ENCODE data around the gene CDK5. TPM values are rescaled to one million over a fixed set of nuclear protein-coding genes. Genes with fewer than 3 reads are reported as not detected.

Gene CDK5
- total and polyA plus RNA-seq, 2 donors (not counting 1 experiment from before 2014, with no cell fraction given) = 8.2 to 8.4 TPM

DNA sequence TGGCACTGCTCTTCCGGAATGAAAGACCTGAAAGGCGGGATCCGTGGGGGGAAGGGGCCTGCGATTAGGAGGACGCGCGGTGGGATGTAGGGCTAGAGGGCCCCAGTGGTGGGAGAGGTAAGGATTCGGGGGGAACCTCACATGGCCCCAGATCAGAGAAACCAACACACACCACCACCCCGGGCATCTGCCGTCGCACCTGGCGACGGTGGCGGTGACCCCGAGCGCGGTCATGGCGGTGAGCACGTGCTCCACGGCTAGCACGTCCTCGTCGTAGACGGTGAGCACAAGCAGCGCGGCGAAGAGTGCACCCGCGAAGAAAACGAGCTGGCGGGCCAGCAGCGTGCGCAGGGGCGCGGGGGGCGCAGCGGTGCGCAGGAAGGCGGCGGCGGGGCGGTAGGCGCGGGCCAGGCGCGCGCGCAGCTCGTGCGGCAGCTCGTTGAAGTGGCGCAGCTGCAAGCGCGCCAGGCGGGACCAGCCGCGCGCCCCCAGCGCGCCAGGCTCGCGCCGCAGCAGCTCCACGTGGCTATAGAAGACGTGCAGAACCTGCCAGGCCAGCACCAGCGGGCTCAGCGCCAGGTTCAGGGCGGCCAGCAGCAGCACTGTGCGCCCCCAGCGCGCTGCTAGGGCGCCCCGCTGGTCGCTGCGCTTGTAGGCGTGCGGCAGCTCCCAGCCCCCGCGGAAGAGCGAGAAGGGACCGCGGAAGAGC, 39.1 kb downstream of the CDK5 start:
- ChIA-PET CTCF (interaction anchor here (0.6 to 3.9 kb wide), 21 partner anchors 8 to 1247 kb away, joined by 3 to 25 read pairs (median 4); partner anchors contain the start of genes ABCB8, CDK5 and TMUB1), POLR2A (interaction anchor here (2.3 kb wide), 1 partner anchor 10 kb away, joined by 11 read pairs; the partner anchor contains the start of gene ABCB8)
- no peaks in the 10 kb centered on the region for H3K36me3 ChIP-seq (replicated peaks in 1 of 2; ENCODE audit: control extremely low read depth in 1 of 2, control insufficient read depth in 1 of 2, extremely low read depth in 1 of 2, insufficient read depth in 2 of 2, low read length in 1 of 2)
- H4K20me1 ChIP-seq (ENCODE audit: control insufficient read depth, insufficient read depth, low read length, poor library complexity, severe bottlenecking) = no peaks in the 10 kb centered on the region
- peak overlapping the region; percentile 97 for H3K4me2 ChIP-seq (replicated peaks; ENCODE audit: low read depth, low read length, poor library complexity, severe bottlenecking)
- TF ChIP-seq, protein P1, sequence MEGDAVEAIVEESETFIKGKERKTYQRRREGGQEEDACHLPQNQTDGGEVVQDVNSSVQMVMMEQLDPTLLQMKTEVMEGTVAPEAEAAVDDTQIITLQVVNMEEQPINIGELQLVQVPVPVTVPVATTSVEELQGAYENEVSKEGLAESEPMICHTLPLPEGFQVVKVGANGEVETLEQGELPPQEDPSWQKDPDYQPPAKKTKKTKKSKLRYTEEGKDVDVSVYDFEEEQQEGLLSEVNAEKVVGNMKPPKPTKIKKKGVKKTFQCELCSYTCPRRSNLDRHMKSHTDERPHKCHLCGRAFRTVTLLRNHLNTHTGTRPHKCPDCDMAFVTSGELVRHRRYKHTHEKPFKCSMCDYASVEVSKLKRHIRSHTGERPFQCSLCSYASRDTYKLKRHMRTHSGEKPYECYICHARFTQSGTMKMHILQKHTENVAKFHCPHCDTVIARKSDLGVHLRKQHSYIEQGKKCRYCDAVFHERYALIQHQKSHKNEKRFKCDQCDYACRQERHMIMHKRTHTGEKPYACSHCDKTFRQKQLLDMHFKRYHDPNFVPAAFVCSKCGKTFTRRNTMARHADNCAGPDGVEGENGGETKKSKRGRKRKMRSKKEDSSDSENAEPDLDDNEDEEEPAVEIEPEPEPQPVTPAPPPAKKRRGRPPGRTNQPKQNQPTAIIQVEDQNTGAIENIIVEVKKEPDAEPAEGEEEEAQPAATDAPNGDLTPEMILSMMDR (IDR thresholded peaks at IDR 0.05) = peak; percentile 48
- TF ChIP-seq EZH2 (IDR thresholded peaks at IDR 0.05; ENCODE audit: borderline replicate concordance, insufficient read depth, low read depth, low read length, poor library complexity, severe bottlenecking) = no peak
- peaks cover 29 to 38% of the 10 kb centered on the region in 2 donors for H3K4me1 ChIP-seq (ENCODE audit: control insufficient read depth in 2 of 2, insufficient read depth in 2 of 2, low read length in 2 of 2)
- peaks cover 0 to 20% (median 0%) of the 10 kb centered on the region in 3 donors for H3K9me3 ChIP-seq (ENCODE audit: control extremely low read depth in 1 of 3, control insufficient read depth in 2 of 3, insufficient read depth in 1 of 3, low read length in 2 of 3)
- no peak overlapping the region for H3K27ac ChIP-seq (ENCODE audit: low read length in 2 of 2)
- DNase-seq (peak; percentile 71), ATAC-seq (ENCODE audit: low read depth) (peak; percentile 9)
- intact Hi-C loops (cut with micrococcal nuclease) = loop anchor here (1.0 kb wide), 3 partner anchors 10 to 120 kb away; partner anchors contain the start of gene ABCB8
- H3K27me3 ChIP-seq (replicated peaks in 1 of 4; ENCODE audit: control extremely low read depth in 1 of 4, control insufficient read depth in 3 of 4, insufficient read depth in 4 of 4, low read length in 3 of 4) = peaks cover 0 to 51% (median 21%) of the 10 kb centered on the region in 4 experiments
- peak overlapping the region in 4 of 5 experiments; percentile 34 to 51 (median 42) for H3K4me3 ChIP-seq (ENCODE audit: control extremely low read depth in 1 of 5, extremely low read depth in 1 of 5, insufficient read depth in 1 of 5, low read depth in 2 of 5, low read length in 4 of 5)
- Mint-ChIP-seq H3K4me3 (peak overlapping the region; percentile 91), H3K9me3 (ENCODE audit: insufficient read depth) (no peaks in the 10 kb centered on the region), H3K4me1 (peaks cover 44% of the 10 kb centered on the region), H3K27me3 (peaks cover 31% of the 10 kb centered on the region), H3K27ac (peak overlapping the region; percentile 72)
- H3K9ac ChIP-seq (ENCODE audit: low read length) = peak overlapping the region; percentile 60
- peak overlapping the region; percentile 77 for H2AFZ ChIP-seq (ENCODE audit: insufficient read depth, low read depth, low read length, poor library complexity, severe bottlenecking)
- 3% methylated on average over 76 of the region's 82 CpGs for WGBS (ENCODE audit: insufficient coverage)
- no peaks in the 10 kb centered on the region for H3K79me2 ChIP-seq (ENCODE audit: control insufficient read depth, insufficient read depth, low read length)
